ENCODE data around the gene CDC42EP3.
A peak's percentile ranks its signal among the peaks of the same experiment; 100 is the strongest.

CDC42EP3 gene

DNA sequence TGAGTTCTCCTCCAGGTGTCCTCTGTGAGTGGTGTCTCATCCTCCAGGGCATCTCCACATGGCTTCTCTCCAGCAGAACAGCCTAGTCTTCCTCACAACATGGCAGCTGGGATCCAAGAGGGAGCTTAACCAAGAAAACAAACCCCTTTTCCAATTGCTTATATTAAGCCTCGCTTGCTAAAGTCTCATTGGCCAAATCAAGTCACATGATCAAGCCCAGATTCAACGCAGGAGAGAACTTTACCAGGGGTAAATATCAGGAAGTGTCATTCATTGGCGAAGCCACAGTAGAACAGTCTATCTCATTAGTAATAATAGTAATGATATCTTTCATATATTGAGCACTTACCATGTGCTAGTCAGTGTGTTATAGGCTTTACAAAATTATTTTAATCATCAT, 53.1 kb downstream of the CDC42EP3 start:
- no peak for DNase-seq (ENCODE audit: low read depth, low spot score)

DNA sequence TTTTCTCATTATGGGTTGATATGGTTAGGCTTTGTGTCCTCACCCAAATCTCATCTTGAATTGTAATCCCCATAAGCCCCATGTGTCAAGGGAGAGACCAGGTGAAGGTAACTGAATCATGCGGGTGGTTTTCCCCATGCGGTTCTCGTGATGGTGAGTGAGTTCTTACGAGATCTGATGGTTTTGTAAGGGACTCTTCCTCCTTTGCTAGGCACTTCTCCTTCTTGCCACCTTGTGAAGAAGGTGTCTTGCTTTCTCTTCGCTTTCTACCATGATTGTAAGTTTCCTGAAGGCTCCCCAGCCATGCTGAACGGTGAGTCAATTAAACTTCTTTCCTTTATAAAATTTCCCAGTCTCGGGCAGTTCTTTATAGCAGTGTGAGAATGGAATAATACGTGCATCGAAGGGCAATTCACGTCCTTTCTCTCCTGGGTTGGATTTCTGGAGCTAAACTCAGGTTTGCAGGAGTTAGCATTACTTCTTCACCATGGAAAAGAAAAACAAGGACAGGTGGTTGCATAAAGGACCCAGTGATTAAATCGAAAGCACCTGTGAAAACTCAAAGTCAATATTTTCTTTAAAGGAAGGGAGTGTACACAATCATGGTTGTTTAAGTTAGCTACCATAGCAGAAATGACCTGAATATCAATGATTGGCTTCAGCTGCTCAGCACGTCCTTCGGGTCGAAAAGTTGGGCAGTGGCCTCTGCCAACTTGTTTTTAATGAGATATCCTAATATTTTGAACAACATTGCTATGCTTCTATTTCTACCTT, 54.1 kb downstream of the CDC42EP3 start:
- DNase-seq (ENCODE audit: low read depth, low spot score) = no peak

GRCh38 chr2:37616677-37617005, 54.8 kb downstream of the CDC42EP3 start:
- DNase-seq (ENCODE audit: low read depth, low spot score) = no peak

- DNase-seq (ENCODE audit: low read depth, low spot score) = no peak
Measured at GRCh38 chr2:37615804-37616676, 55.4 kb downstream of the CDC42EP3 start.

GRCh38 chr2:37614061-37614738, 57.2 kb downstream of the CDC42EP3 start:
- DNase-seq (ENCODE audit: low read depth, low spot score) = peak; percentile 12

GRCh38 chr2:37612382-37612781, 59.1 kb downstream of the CDC42EP3 start:
- no peak for DNase-seq (ENCODE audit: low read depth, low spot score)

GRCh38 chr2:37610638-37611289, 60.7 kb downstream of the CDC42EP3 start:
- no peak for DNase-seq (ENCODE audit: low read depth, low spot score)

GRCh38 chr2:37609782-37610181, 61.7 kb downstream of the CDC42EP3 start:
- no peak for DNase-seq (ENCODE audit: low read depth, low spot score)

DNA sequence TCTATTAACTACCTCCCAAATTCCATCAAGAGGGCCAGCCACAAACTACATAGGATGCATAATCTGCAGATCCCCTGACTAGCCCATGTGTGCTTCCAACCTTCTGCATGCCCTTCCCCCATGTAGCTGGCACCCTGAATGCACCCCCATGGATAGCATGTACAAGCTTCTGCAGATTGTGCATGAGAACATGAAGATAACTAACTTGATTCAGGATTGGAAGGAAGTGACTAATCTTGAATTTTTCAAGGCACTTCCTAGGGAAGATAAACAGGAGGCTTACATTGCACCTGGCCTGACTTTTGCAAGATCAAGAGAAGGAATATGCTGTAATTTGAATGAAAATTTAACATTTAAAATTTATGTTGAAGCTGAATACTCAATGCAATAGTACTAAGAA, 66.7 kb downstream of the CDC42EP3 start:
- DNase-seq (ENCODE audit: low read depth, low spot score) = no peak

- no peak for DNase-seq (ENCODE audit: low read depth, low spot score)
Measured at GRCh38 chr2:37602702-37603101, 68.7 kb downstream of the CDC42EP3 start.

DNA sequence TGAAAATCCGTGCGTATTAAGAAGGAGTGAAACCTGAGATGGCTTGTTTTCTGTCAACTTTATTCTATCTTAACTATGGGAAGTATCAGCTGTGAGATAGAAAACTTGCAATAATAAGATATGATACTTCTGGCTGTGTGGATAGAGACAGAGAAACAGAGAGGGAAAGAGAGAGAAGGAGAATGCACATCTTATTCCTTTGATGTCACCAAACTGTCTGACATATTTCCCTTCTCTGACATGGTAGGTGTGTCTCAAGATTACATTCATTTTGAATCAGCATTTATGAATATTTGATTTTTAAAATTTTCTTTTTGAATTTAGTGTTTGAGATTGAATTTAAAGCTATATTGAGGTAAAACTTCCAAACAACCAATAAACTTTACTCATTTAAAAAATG, 69.4 kb downstream of the CDC42EP3 start:
- no peak for DNase-seq (ENCODE audit: low read depth, low spot score)

DNA sequence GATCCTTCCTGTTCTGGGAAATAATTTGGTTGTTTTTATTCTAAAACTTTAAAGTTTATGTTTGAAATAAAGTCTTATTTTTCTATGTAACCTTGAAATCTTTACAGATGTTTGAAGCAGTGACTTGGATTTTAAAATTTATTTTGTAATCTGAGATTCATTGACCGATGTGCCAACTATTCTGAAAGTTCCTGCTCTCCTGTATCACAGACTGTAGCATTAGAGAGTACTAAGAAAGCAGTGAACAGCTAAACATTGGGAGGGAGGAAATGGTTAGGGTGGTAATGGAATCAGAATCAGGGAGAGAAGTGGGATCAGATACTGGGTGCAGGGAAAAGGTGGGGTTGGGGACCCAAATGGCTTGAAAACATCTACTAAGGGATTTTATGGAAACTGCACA, 69.9 kb downstream of the CDC42EP3 start:
- DNase-seq (ENCODE audit: low read depth, low spot score) = no peak

- DNase-seq (ENCODE audit: low read depth, low spot score) = no peak
Measured at GRCh38 chr2:37600735-37601134, 70.7 kb downstream of the CDC42EP3 start.

- no peak for DNase-seq (ENCODE audit: low read depth, low spot score)
Measured at GRCh38 chr2:37599688-37600525, 71.5 kb downstream of the CDC42EP3 start.

DNA sequence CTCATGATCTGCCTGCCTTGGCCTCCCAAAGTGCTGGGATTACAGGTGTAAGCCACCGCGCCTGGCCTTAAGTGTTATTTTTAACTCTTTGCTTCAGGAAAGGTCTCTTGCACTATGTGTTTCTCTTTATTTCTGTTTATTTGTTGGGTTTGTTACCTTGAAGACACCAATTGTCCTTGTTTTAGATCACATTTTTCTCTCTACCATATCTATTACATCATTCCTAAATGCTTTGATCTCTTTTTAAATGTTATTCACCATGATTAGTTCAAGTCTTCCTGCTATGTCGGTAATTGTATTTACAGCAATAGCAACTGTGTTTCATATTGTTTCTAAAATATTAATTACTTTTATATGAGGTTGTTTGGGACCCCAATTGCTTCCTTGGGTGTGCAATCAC, 77.7 kb downstream of the CDC42EP3 start:
- no peak for DNase-seq (ENCODE audit: low read depth, low spot score)

- DNase-seq (ENCODE audit: low read depth, low spot score) = no peak
Measured at GRCh38 chr2:37593024-37593423, 78.4 kb downstream of the CDC42EP3 start.
